Dermis microvascular lymphatic vessel endothelial cell (primary cell): ENCODE data around the gene DNAH14. TPM values are rescaled to one million over a fixed set of nuclear protein-coding genes. Genes with fewer than 3 reads are reported as not detected.
"Not testable (repeated sequence)": the region's sequence is repeated elsewhere in the genome, so short reads cannot be mapped to it uniquely, and the experiment has no call there.

Source experiments
- DNase-seq, 2 donors: peaks; one replicate each; pipeline versions ENCODE4 v3.0.0 to v3.0.0-alpha.2; 2010; ENCODE audit warnings: low read depth in 2 of 2
- total RNA-seq: library from RNA; depleted of rRNA; stranded (reverse); fragments of >200 nt; gene quantifications from 2 replicates; pipeline ENCODE4 v1.2.1, GENCODE V29; 2014

DNAH14 gene
- total RNA-seq, result 3.7 and 4.6 TPM in 2 replicates

DNA sequence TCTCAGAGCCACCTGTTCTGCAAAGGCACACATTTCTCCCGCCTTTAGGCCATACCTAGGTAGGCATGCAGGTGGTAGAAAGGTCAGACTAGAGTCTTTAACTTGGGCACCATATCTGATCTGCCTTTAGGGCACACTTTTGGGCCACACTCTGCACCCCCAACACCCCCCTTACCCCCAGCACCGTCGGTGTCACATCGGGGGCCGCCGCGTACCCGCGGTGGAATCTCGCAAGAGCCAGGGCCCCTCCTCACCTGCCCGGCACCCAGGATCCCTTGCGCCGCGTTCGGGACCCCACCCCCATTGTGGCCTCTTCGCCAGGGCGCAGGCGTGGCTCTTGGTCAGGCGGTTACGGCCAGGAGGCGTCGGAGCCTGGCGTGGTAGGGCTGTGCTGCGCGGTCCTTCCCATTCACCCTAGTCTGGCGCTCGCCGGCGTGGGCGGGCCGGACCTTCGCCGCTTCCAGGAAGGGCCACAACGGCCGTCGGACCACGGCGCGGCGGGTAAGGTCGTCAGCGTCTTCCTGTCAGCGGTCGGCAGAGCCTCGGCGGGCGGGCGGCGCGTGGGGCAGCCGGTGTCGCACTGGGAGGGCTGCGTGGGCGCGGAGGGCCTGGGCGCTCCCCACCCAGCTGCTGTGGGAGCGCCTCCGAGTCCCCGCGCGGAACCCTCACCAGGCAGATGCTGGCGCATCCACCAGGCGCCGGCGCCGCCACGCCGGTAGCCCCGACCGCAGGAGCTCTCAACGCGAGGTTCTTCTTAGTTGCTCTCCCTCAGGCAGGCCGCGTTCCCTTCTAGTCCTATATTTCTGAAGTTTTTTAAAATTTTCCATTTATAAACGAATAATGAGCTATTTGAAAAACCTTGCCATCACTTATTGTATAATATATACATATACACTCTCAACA is at the start of gene DNAH14:
Gene DNAH14, plus strand, starts transcription at position 341 of the 903 bp plus-strand sequence. CDS start 23,028 bp downstream, outside the sequence.
- peak; percentile 35 to 69 for DNase-seq

DNA sequence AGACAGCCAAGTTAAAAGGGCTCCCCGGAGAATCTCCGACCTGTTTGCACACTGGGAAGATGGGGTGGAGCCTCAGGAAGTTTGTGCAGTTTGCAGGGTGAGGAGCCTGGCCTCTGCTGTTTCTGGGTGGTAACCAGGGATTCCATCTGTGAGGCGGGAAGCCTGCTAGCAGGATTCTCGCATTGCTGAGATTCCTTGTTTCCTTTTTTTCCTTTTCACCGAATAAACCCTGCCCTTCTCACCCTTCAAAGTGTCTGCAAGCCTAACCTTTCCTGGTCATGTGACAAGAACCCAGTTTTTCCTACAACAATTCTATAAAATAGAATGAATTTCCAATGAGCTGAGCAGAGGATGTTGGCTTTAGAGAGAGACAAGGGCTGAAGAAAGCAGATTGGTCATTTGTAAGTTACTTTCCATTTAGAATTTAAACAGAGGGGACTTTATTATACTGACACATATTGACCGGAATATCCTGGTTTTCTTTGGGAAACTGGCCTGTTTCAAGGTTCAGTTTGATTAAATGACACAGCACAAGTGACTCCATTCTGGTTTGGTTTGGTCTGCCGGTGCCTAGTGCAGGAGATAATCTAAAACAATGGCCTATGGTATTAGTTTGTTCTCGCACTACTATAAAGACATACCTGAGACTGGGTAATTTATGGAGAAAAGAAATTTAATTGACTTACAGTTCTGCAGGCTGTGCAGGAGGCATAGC is 48.7 kb upstream of the DNAH14 start:
- DNase-seq, result no peak

GRCh38 chr1:224881308-224881692 is 48.2 kb upstream of the DNAH14 start:
- DNase-seq, result not testable (repeated sequence)

DNA sequence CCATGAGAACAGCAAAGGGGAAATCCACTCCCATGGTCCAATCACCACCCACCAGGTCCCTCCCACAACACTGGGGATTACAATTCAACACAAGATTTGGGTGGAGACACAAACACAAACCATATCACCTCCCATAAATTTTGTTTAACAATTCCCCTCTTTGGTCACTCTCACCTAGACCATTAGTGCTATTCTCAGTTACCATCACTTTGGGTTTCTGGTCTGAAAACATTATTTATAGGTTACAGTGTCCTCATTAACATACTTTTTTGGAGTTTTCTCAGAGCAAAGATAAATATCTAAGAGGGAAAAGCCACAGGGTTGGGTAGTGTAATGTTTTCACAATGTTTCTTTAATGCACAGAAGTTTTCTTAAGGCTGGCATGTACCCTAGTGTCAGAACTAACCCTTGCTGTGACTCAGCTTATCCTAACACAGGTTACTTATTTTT is 47.7 kb upstream of the DNAH14 start:
- no peak for DNase-seq

- no peak for DNase-seq
Measured at GRCh38 chr1:224882264-224882663, 47.2 kb upstream of the DNAH14 start.

GRCh38 chr1:224883091-224883490 is 46.4 kb upstream of the DNAH14 start:
- DNase-seq, result no peak

GRCh38 chr1:224884361-224884801 is 45.1 kb upstream of the DNAH14 start:
- no peak for DNase-seq

DNA sequence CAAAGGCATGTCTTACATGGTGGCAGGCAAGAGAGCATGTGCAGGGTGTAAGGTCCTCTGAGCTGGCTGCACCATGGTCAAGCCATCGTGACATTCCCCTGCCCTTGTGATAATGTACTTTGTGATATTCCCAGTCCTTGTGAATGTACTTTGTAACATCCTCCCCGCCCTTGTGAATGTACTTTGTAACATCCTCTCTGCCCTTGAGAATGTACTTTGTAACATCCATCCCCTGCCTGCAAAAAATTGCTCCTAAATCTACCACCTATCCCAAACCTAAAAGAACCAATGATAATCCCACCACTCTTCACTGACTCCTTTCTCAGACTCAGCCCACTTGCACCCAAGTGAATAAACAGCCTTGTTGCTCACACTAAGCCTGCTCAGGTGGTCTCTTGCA is 44.1 kb upstream of the DNAH14 start:
- not testable (repeated sequence) for DNase-seq

GRCh38 chr1:224894915-224895314 is 34.6 kb upstream of the DNAH14 start:
- DNase-seq, result no peak

GRCh38 chr1:224896130-224896781 is 33.2 kb upstream of the DNAH14 start:
- no peak for DNase-seq

DNA sequence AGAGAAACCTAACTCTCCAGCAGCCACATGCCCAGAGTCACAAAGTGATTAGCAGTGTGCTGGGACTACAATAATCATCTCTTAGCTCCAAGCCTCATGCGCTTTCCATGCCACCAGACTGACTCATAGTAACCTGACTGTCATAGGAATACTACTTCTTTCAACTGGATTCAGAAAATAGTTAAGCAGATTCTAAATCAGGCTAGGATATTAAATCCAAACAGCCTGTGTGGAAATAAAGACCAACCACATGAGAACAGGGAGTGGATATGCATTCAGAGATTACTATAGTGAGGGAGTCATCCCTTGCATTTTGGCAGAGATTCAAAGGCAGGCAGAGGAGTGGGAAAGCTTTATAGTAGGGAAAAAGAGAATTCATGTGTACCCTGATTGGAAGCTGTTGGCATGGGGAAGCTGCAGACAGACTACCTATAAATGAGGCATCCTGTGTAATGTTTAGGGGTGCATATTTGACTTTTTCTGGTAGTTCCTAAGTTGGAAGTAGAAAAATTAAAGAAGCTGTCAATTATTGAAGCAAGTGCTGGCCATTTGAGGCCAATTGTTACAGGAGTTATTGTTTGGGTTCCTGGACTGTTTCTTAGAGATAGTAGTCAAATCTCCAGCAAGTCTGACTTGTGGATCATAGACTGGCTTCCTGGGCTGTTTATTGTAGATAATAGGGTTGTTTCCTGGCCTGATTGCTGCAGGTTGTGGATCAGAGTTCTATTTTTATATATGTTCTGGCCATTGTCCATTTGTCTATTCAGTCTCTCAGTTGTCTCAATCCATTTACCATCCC is 31.7 kb upstream of the DNAH14 start:
- no peak for DNase-seq

DNA sequence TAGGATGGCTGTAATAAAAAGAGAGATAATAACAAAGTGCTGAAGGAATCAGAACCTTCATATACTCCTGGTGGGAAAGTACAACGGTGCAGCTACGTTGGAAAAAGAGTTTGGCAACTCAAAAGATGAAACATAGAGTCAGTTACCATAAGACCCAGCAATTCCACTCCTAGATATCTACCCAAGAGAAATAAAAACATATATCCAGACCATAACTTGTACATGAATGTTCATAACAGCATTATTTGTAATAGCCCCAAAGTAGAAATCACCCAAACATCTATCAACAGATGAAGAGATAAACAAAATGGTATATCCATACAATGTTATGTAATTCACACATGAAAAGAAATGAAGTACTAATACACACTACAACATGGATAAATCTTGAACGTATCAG is 30.5 kb upstream of the DNAH14 start:
- no peak for DNase-seq

GRCh38 chr1:224900062-224900630 is 29.3 kb upstream of the DNAH14 start:
- no peak for DNase-seq

DNA sequence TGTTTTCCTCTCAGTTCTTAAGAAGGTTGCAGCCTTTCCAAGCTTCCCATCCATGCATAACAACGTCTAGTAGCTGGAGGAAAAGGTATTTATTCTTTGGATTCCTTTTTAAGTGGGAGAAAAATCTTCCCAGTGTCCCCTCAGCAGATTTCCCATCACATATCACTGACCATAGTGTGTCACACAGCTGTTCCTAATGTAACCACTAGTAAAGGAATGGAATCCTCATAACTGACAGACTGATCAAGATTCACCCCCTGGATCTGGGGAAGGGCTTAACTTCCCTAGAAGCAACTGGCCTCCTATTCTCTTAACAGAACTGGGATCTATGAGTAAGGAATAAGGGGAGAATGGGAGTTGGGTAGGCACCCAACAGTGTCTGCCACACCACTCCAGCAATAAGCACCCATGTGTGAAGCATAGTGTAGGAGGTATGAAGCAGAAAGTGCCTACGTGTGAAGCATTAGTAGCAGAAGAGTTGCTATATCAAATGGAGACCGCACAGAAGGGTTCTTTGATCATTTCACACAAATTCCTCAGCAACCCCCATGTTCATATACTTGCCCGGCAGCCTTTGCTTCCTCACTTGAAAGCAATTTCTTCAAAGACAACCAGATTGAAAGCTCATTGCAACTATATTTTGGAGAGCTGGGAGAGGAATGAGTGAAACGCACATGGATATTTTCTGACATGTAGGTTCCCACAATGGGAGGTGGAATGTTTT is 28.2 kb upstream of the DNAH14 start:
- DNase-seq, result no peak

- DNase-seq, result no peak
Measured at GRCh38 chr1:224903955-224904354, 25.5 kb upstream of the DNAH14 start.

- DNase-seq, result no peak
Measured at GRCh38 chr1:224906340-224906739, 23.1 kb upstream of the DNAH14 start.

DNA sequence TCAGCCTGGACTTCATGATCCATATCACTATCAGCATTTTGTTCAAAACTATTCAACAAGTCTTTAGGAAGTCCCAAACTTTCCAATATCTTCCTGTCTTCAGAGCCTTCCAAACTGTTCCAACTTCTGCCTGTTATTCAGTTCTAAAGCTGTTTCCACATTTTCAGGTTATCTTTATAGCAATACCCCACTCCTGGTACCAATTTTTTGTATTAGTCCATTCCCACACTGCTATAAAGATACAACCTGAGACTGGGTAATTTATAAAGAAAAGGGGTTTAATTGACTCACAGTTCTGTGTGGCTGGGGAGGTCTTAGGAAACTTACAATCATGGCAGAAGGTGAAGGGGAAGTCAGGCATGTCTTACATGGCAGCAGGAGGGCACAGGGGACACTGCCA is 18.3 kb upstream of the DNAH14 start:
- DNase-seq, result no peak

- no peak for DNase-seq
Measured at GRCh38 chr1:224914292-224914900, 15.1 kb upstream of the DNAH14 start.

DNA sequence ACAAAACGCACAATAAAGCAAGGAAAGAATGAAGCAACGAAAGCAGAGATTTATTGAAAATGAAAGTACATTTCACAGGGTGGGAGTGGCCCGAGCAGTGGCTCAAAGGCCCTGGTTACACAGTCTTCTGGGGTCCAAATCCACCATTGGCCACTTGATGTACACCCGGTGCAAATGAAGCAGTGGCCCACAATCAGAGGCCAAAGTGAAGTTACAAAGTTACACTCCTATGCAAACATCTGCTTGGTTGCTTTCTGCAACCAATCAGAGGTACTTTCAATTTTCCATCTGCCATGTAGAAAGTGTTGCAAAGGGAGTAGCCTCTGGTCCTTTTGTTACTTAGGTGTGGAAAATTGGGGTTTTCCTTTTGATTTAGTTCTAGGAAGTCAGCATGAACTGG is 10.0 kb upstream of the DNAH14 start:
- DNase-seq, result no peak

GRCh38 chr1:224920930-224921329 is 8.5 kb upstream of the DNAH14 start:
- no peak for DNase-seq
